Activated CD8-positive, alpha-beta memory T cell treated with anti-CD3 and anti-CD28 coated beads for 4 hours (primary cell): ENCODE measurements around the gene NBPF12.
"Not testable (repeated sequence)": the region's sequence is repeated elsewhere in the genome, so short reads cannot be mapped to it uniquely, and the experiment has no call there.

ENCODE experiments used
- DNase-seq, 2 donors: peaks; one replicate each; pipeline ENCODE4 v3.0.0-alpha.2; 2020; ENCODE audit warnings: low read depth in 2 of 2

The NBPF12 gene

DNA sequence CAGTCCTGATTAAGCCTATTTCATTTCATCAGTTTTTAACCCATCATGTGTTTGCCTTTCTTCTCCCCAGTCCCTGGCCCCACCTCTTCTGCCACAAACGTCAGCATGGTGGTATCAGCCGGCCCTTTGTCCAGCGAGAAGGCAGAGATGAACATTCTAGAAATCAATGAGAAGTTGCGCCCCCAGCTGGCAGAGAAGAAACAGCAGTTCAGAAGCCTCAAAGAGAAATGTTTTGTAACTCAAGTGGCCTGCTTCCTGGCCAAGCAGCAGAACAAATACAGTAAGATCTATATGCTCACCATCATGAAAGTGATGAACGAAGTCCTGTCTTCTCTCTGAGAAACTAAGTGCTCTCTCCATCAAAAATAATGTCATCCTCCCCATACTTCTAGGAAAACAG lies 34.6 kb downstream of the NBPF12 start:
- not testable (repeated sequence) for DNase-seq

DNA sequence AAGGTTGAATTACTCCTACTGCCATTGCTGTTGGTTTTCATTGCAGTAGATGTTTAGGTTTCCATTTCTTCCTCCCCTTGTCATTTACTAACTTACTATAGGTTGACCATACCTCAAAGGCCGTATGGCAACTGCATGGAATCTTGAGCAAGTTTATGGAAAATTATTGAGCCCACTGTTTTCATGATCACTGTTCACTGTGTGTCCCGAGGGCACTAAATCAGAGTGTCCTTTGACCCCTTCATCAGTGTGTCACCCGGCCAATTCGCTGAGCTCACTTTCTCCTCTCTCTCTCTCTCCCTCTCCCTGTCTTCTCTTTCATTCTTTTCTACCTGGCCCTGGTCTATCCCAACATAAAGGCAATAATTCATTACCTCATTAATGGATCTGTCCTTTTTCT lies 47.7 kb downstream of the NBPF12 start:
- not testable (repeated sequence) for DNase-seq

DNA sequence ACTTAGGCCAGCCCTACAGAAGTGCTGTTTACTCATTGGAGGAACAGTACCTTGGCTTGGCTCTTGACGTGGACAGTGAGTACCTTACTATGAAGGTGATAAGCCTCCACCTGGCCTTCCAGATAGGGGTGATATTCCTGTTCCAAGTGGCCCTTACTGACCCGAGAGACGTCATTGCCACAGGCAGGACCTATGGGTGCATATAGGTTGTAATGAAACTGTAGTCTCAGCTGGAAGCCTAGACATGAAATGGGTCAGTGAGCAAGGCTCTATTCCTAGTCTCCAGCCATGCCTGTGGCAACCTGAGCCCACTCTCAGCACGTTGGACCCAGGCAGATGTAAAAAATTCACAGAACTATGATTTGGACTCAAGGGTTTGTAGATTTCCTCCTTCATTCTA lies 48.3 kb downstream of the NBPF12 start:
- not testable (repeated sequence) for DNase-seq

DNA sequence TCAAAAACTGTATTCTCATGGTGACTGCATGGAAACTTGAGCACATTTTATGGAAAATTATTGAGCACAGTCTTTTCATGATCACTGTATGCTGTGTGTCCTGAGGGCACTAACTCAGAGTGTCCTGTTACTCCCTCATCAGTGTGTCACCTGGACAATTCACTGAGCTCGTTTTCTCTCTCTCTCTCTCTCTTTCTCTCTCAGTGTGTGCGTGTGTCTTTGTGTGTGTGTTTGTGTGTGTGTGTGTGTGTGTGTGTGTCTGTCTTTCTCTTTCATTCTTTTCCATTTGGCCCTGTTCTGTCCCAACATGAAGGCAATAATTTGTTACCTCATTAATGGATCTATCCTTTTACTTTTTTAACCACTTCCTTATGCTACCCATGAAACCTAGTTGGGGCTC lies 49.4 kb downstream of the NBPF12 start:
- DNase-seq: not testable (repeated sequence)

DNA sequence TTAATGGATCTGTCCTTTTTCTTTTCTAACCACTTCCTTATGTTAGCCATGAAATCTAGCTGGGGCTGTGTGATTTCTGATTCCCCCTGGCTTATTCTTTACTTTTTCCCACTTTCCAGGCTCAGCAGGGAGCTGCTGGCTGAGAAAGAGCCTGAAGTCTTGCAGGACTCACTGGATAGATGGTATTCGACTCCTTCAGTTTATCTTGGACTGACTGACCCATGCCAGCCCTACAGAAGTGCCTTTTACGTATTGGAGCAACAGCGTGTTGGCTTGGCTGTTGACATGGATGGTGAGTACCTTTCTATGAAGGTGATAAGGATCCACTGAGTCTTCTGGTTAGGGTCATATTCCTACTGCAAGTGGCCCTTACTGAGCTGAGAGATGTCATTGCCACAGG lies 51.3 kb downstream of the NBPF12 start:
- not testable (repeated sequence) for DNase-seq

DNA sequence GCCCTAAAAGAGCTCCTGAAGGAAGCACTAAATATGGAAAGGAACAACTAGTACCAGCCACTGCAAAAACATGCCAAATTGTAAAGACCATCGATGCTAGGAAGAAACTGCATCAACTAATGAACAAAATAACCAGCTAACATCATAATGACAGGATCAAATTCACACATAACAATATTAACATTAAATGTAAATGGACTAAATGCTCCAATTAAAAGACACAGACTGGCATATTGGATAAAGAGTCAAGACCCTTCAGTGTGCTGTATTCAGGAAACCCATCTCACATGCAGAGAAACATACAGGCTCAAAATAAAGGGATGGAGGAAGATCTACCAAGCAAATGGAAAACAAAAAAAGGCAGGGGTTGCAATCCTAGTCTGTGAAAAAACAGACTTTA lies 70.4 kb downstream of the NBPF12 start:
- not testable (repeated sequence) for DNase-seq

DNA sequence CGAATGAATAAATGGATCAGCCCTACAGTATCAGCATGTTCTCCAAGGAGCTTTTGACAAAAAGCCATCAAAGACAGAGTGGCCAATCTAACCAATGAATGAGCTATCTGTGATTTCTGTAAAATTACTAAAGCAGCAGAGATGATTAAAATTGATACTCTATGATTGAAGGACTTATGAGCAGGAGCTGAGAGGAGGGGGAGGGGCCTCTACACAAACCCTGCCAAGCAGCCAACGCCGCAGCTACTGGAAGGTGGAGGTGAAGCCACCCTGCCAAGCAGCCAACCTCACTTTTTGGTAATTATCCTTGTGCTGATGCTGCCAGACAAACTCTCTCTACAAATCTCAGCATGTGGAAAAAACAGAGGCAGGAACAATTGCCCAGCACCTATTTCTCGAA lies 88.9 kb downstream of the NBPF12 start:
- DNase-seq: not testable (repeated sequence)

DNA sequence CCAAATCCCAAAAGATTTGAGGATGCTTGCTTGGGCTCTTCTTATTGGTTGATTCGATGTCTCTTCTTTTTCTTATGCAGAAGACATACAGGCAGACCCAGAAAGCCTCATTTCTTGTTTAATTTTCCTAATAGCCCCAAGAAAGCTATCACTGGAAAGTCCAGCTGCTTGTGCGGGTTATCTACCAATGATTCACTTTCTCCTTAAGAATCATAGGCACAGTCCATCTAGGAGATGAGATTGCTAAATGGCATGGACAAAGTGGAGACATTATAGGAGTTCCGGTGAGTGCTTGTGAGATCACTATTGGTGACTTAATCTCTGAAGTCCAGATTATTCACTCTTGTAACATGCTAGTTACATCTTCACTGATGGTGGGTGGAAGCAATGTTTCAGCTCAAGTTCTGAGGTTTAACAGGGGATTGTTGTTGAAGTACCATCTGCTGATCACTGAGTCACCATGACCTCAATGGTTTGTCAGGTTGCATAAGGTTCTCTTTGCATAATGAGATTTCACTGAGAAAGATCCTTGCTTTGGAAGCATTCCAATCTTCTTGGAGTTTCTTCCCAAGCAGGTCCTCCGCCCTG lies 92.0 kb downstream of the NBPF12 start:
- not testable (repeated sequence) for DNase-seq

DNA sequence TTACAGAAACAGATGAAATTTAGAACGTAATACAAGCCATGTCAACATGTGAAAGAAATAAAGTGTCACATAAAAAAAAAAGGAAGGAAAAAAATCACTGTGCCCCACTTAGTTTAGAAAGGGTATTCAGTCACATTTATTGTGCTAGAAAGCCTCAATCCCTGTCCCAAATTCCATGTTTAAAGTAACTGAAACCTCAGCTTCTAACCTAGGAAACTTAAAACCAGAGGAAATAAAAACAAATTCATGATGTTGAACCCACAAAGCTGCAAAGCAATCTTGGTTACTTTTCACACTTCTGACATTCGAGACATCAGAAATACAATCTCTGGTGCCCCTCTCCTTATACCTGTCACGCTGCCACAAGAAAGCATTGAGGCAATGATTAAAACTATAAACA lies 101.8 kb downstream of the NBPF12 start:
- DNase-seq: no peak

DNA sequence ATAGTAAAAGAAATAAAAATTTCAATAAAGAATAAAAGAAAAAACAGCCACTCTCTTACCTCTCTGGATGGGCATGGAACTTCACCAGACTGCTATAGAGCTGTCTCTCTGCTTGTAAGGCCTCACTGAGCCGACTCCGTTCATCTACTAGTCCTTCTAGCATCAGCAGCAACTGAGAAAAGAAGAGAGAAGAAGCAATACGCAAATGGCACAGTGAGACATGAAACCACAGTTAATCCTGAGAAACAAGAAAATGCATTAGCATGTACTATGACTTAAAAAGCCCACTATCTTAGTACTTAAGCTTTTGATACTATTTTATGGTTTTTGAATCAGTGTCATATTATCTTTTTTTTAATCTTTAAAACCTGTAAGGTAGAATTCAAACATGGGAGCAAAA lies 104.8 kb downstream of the NBPF12 start:
- not testable (repeated sequence) for DNase-seq

DNA sequence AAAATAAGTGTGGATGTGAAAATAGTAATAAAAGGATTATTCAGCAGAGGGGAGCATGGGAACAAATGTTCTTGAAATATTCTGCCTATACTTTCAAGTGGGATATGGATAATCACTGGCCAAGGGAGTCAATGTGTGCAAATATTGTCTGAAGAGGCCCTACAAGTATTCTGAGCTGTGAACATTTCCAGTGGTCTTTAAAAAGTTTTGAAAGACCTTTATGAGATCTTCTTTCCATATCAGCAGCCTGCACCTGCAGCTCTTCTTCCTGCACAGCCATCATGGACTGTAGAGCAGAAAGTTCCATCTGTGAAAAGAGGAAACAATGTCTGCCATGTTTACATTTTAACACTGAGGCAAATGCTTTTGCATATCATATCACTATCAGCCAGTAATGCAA lies 106.4 kb downstream of the NBPF12 start:
- not testable (repeated sequence) for DNase-seq
